GM18868 (cell line): Measurements from ENCODE around the gene ELP4.
"Not testable (repeated sequence)": the region's sequence is repeated elsewhere in the genome, so short reads cannot be mapped to it uniquely, and the experiment has no call there.

Source experiments
- ATAC-seq: cut with Tn5 transposase; IDR thresholded peaks from one replicate; pipeline ENCODE4 v1.9.1; 2021; ENCODE audit warnings: mild to moderate bottlenecking, moderate library complexity; ENCODE audit not compliant: unreplicated experiment

Gene ELP4

GRCh38 chr11:31641477-31642062 is 132.0 kb downstream of the ELP4 start:
- ATAC-seq, result no peak

- no peak for ATAC-seq
Observed at GRCh38 chr11:31643857-31644256, 134.3 kb downstream of the ELP4 start.

- ATAC-seq, result no peak
Observed at GRCh38 chr11:31645747-31646146, 136.2 kb downstream of the ELP4 start.

DNA sequence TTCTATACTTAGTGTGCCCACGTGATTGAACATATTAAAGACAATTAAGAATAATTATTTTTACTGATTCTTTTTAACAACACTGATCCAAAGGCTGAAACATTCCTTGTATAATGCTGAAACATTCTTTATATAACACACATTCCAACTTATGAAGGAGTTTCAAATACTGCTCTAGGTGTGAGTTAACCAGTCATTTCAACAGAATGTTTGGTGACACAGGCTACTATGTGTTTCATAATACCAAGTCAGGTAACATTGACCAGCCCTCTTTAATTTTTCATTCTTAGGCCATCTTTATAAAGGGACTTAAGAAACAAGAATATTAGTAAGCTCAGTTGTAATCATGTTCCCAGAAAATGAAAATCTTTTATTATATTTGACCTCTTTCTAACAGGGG is 136.6 kb downstream of the ELP4 start:
- no peak for ATAC-seq

DNA sequence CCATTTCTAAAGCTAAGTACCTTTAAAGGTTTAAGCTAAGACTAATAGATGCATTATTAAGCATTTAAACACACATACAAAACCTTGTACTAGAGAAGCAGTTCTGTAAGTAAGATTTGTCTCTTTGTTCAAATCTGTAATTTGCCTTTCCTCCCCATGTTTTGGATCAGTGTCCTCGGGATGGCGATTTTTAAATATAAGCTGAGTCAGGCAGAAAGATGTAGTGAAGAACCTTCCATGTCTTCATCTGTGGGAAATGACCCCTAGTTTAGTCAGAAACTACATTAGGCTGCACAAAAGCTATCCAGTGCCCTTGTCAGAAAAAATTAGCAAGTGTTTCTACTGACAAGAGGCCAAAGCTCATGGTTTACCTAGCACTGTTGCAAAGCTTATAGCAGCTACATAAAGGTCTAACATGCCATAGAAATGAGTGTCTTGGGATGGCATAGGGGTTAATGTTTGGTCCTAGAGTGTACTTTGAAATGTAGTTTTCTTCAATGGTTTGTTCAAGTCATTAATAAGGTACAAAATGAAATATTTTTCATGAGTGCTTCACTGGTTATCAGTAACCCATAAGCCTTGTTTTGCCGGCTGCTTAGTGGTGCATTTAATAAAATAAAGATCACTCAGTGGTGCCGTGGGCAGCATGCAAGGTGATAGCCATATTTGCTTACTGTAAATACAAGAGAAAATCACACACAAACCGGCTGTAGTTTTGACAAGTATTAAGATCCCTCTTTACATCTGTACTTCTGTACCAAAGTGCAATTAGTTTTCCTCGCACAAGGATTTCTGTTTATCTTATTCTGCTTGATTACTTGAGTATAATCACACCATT is 139.8 kb downstream of the ELP4 start:
- no peak for ATAC-seq

- ATAC-seq, result peak; percentile 59
Observed at GRCh38 chr11:31651208-31651607, 141.6 kb downstream of the ELP4 start.

DNA sequence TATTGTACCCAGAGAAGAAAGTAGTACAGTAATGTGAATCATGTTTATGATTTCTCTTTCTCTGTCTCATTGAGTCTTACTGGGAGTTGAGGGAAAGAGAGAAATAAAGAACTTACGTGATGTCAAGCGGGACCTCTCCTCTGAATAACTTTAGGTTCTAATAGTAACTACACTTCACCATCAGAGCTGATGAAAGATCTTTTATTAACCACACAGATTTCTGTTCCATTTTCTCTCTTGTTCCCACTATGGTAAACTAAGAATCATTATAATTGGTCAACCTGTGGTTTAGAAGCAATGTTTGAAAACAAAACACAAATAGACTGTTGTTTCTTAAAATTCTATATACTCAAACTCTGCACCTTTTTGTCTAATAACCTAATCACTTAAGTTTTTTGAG is 142.3 kb downstream of the ELP4 start:
- peak; percentile 72 for ATAC-seq

DNA sequence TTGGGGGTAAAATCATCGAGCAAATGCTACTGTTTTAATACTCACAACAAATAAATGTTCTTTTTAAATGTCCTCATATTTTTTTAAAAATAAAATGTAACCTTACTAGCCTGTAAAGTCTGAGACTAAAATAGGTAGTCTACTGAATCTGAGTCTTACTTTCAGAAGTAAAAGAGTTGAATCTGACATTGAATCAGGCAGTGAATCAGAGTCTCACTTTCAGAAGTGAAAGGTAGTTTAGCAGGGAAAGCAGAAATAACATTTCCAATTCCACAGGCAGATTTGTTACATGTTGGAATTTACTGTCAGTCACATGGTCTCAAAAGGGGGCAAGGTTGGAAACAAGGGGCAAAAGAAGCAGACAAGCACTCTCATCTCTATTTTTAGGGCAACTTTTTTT is 143.0 kb downstream of the ELP4 start:
- ATAC-seq, result peak; percentile 69

DNA sequence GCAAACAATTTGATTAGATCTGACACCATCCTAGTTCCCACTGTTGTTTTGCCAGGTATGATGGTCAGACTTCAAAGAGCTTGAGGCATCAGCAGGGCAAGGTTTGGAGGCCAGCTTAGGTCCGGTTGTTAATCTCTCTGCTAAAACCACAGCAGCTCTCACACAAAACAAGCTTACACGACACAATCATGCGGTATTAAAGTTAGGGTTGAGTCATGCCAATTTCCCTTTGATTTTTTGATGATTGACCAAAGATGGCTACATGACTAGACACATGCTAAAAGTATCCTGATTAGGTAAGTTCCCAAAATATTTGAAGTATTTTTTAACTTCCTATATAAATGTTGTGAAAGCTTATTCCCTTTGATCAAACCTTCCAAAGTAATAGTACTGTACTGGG is 145.9 kb downstream of the ELP4 start:
- no peak for ATAC-seq

GRCh38 chr11:31656051-31656450 is 146.5 kb downstream of the ELP4 start:
- ATAC-seq, result no peak

DNA sequence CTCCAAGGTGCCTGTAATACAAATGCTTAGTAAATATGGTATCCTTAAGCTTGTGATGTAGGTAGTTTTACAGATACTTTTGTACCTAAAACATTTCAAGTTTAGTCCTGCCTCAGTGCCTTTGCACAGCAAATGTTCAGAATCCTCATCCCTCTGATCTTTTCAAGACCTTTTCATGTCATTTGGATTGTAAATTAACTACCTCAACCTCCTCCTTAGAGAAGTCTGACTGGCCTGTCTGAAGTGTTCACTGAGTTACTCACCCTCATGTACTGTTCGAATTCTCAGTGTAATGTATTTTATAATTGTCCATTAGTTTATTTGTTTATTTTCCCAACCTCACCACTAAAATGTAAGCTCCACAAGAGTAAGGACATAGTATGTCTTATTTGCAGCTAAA is 147.5 kb downstream of the ELP4 start:
- no peak for ATAC-seq

DNA sequence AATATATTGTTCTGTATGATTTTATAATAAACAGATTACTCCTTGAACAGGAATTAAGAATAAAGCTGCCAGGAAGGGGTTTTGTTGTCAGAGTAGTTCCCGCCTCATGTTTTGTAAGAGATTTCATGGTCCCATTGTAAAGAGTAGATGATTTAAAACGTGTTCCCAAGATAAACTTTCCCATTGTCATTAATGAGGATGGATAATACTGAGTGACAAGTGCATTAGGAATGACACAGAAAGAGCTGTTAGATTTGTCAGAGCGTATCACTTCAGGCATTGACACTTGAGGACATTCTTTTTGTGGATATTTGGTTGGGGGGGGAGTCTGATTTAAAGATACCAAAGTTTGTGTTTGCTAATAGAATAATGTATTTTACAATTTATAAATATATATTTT is 154.6 kb downstream of the ELP4 start:
- ATAC-seq, result no peak

DNA sequence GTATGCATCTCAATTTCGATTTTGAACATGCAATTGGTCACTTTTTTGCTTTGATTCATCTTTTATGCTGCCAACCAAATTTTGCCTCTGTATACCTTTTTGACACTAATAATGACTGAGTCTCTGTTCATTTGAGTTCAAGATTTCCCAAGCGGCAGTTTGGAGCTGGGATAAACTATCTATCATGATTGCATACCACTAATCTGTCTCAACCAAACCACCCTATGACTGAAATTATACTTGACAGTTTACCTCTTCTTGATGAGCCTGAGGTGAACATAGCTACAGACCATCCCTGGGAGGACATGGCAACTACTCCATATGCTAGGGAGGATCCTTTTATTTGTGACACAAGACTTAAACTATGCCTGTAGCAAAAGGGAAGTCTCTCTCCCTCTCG is 155.4 kb downstream of the ELP4 start:
- ATAC-seq, result no peak

GRCh38 chr11:31671681-31672080 is 162.1 kb downstream of the ELP4 start:
- no peak for ATAC-seq

GRCh38 chr11:31673108-31673507 is 163.5 kb downstream of the ELP4 start:
- not testable (repeated sequence) for ATAC-seq

GRCh38 chr11:31676280-31676982 is 166.9 kb downstream of the ELP4 start:
- no peak for ATAC-seq

DNA sequence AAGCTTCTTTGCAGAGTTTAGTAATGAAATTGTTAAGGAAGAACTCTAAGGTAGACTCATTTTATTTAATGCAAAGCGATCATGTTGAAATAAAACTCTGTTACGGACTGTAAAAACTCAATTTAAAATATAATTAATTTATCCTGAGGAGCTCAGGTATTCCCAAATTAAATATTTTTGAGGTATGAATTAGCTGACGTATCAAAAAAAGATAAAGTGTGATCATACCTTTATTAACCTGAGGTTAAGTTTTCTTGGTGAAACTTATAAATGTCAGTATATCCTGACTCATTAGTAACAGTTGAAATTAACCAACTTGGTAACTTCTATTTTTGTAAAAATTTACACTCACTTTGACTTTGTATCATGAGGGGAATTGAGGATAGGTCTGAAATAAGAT is 171.2 kb downstream of the ELP4 start:
- ATAC-seq, result no peak

DNA sequence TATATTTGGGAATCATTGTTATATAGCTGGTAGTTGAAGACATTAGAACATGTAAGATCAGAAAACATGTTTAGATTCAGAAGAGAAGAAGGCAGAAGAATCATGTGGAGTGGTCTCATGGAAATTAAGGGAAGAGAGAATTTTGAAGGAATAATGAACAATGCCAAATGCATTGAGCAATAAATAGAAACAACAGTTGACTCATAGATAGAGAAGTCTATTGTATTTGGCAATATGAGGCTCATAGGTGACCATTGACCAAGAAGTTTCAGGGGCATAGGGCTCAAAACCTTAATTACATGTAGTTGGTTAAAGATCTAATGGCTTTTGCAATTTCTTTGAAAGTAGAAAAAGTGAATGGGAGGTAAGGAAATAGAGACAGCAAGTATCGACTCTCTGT is 177.7 kb downstream of the ELP4 start:
- no peak for ATAC-seq

- ATAC-seq, result no peak
Observed at GRCh38 chr11:31687861-31688260, 178.3 kb downstream of the ELP4 start.

DNA sequence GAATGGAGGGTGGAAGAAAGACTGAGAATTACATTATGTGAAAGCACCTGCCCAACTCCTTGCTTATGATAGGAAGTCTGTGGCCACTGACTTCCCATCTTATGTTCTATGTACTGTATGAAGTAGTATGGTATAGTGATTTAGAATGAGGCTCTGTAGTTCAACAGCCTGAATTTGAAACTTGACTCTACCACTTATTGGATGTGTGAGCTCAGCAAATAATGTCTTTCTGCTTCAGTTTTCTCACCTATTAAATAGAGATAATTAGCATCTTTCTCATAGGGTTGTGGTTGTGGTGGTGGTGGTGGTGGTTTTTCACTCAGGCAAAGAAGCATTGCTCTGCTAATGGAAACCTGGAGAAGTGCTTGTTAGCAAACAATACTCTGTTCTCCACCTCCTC is 180.0 kb downstream of the ELP4 start:
- peak; percentile 62 for ATAC-seq

GRCh38 chr11:31690041-31690440 is 180.5 kb downstream of the ELP4 start:
- ATAC-seq, result peak; percentile 21

GRCh38 chr11:31690516-31690915 is 180.9 kb downstream of the ELP4 start:
- ATAC-seq, result no peak
